Forelimb muscle (tissue), 1 donor: Measurements from ENCODE around the gene EMID1. TPM values are rescaled to one million over a fixed set of nuclear protein-coding genes. Genes with fewer than 3 reads are reported as not detected.
"Not testable (repeated sequence)": the region's sequence is repeated elsewhere in the genome, so short reads cannot be mapped to it uniquely, and the experiment has no call there.

ENCODE experiments used
- DNase-seq: peaks from one replicate; pipeline ENCODE4 v3.0.0-alpha.2; 2013; ENCODE audit warnings: low read depth
- polyA plus RNA-seq: library from polyadenylated mRNA; unstranded; fragments of 120-200 nt; gene quantifications from one replicate; pipeline ENCODE4 v1.2.1, GENCODE V29; 2013; ENCODE audit not compliant: insufficient read length

The EMID1 gene
- polyA plus RNA-seq, 1 donor = 7.5 TPM

GRCh38 chr22:29211066-29211465 is 5.4 kb downstream of the EMID1 start:
- no peak for DNase-seq

- no peak for DNase-seq
Observed at GRCh38 chr22:29211466-29211865, 5.8 kb downstream of the EMID1 start.

GRCh38 chr22:29212743-29213142 is 7.0 kb downstream of the EMID1 start:
- DNase-seq = no peak

- no peak for DNase-seq
Observed at GRCh38 chr22:29213493-29213892, 7.8 kb downstream of the EMID1 start.

GRCh38 chr22:29214232-29214631 is 8.5 kb downstream of the EMID1 start:
- no peak for DNase-seq

- no peak for DNase-seq
Observed at GRCh38 chr22:29215012-29215860, 9.5 kb downstream of the EMID1 start.

GRCh38 chr22:29216011-29216872 is 10.5 kb downstream of the EMID1 start:
- no peak for DNase-seq

- no peak for DNase-seq
Observed at GRCh38 chr22:29216873-29217666, 11.4 kb downstream of the EMID1 start.

- DNase-seq = no peak
Observed at GRCh38 chr22:29217827-29218757, 12.4 kb downstream of the EMID1 start.

- DNase-seq = no peak
Observed at GRCh38 chr22:29218758-29219408, 13.2 kb downstream of the EMID1 start.

GRCh38 chr22:29219409-29219782 is 13.7 kb downstream of the EMID1 start:
- DNase-seq = not testable (repeated sequence)

- no peak for DNase-seq
Observed at GRCh38 chr22:29219881-29220670, 14.4 kb downstream of the EMID1 start.

- DNase-seq = no peak
Observed at GRCh38 chr22:29224121-29224858, 18.6 kb downstream of the EMID1 start.

GRCh38 chr22:29224859-29225410 is 19.2 kb downstream of the EMID1 start:
- no peak for DNase-seq

GRCh38 chr22:29225422-29226090 is 19.9 kb downstream of the EMID1 start:
- peak; percentile 40 for DNase-seq

GRCh38 chr22:29226351-29226981 is 20.8 kb downstream of the EMID1 start:
- DNase-seq = no peak
